GM19099 (cell line): ENCODE results near the gene REXO1.

Source experiments
- POLR2A ChIP-seq: IDR thresholded peaks from 3 replicates; pipeline ENCODE4 v1.6.1; 2011; ENCODE audit warnings: low read depth; ENCODE audit not compliant: insufficient read length; ENCODE audit errors: extremely low read depth

Gene REXO1

DNA sequence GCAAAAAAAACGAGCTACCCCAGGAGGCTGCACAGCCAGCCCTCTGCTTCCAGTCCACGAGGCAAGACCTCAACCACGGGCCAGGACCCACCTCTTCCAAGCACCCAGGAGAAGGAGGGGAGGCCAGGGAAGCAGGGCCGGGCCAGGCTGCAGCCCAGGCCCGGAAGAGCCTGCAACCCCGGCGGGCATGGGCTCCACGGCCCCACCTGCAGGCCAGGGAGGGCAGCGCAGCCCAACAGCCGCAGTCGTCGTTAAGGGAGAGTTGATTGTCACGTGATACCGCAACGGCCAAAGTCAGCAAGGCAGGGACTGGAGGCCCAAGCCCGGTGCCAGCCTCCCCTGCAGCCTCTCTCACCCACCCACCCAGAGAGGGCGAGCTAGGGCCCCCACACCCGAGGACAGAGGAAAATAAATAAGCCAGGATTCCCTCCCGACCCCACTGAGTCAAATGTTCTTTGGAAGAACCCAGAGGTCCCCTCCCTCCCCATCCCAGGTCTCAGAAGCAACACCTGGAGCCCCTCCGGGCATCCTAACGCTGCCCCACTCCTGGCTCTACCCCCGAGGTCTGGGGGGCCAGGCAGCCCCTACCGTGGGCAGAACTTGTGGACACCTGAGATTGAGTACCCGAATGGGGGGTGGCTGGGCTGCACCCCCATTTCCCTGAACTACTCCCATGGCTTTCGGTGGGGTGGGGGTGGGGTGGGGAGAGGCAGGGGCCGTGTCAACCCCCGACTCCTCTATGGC lies 5.2 kb upstream of the REXO1 start:
- TF ChIP-seq POLR2A = no peak

DNA sequence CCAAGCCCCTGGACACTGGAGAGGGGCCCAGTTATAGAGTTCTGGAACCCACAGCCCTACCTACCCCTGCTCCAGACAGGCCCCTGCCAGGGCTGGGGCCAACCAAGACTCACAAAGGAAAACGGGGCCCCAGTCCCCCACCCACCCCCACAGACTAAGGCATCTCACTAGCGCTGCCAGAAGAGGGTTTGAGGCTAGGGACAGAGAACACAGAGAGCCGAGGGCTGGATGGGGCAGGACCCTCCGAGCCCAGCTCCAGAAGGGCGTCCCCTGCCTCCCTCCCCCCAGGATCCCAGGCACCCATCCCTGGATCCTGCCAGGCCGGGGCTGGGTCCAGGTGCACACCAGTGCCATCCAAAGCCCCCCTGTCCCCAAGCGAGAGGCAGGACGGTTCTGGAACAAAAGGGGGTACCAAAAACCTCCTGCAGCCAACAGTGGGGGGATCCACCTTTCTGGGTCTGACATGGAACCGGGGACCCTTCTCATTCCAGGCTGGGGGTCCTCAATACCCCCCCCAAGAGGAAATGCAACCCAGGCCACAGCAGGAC lies 4.4 kb upstream of the REXO1 start:
- no peak for TF ChIP-seq POLR2A

DNA sequence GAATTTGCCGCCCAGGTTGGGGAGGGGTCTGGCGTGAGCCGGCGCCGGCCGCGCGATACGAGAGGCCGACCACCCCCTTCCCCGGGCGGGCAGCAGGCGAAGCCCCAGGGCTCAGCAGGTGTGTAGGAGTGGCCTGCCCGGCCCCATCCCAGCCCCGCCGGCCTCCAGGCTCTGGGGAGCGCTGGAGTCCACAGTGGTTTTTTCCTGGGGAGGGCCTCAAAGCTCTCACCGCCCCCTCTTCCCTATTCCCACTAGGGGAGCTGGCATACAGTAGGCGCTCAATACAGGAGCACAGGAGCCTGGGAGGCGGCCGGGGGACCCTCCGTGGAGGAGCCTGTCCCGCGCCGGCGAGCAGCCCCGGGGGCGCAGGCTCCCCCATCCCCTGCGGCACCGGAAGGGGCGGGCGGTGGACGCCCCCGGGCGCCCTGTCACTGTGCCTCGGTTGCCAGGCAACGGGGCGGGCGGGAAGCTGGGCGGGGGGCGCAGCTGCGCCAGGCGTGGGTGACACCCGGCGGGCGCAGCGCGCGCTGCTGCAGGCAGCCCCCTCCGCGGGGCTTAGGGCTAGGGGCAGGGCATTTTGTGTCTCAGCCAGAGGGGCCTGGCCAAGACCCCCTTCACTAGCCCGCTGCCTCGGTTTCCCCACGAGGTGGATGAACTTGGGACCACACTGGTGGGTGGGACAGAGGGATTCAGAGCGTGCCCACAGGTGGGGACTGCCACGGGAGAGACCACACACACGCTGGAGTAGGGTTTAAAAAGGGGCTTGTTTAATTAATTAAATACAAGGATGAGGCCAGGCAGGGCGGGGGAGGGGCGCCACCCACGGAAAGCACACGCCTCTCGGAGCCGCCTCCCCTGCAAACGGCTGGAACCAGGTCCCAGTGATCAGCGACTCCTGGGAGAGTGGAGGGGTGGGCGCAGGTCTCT lies 3.6 kb upstream of the REXO1 start:
- no peak for TF ChIP-seq POLR2A

DNA sequence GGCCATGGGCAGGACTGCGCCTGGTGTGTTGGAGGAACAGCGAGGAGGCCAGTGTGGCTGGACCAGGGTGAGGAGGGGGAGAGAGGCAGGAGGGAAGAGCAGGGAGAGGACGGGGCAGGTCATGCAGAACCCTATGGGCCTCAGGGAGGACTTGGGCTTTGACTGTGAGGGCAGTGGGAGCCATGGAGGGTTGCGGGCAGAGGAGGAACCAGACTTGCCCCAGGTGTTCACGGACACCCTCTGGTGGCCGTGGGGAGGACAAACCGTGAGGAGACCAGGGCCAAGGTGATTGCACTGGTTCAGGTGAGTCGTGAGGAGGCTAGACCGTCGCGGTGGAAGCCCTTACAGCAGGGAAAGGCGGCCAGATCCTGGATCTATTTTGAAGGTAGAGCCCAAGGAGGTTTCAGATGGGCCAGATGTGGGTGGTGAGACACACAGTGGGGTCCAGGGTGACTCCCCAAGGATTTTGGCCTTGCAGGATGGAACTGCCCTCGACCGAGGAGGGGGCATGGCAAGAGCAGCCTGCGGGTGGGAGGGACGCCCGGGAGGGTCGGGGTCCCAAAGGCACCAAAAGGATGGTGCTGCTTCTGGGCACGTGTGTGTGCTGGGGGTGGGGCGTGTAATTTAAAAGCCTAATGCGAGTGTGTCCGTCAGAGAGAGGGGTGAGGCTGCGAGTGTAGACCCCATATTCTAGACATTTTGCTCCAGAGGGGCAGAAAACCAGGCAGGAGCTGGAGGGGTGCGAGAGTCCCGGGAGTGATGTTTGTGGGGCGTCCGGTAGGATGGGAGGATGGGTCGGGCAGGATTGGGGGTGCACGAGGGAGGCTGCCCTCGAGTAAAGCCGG lies 2.7 kb upstream of the REXO1 start:
- TF ChIP-seq POLR2A = no peak

- TF ChIP-seq POLR2A = no peak
These were observed 1.7 kb upstream of the REXO1 start for GRCh38 chr19:1849886-1850398.

- TF ChIP-seq POLR2A = no peak
These were observed 820 bp upstream of the REXO1 start for GRCh38 chr19:1849132-1849474.

- TF ChIP-seq POLR2A = no peak
These were observed 442 bp downstream of the REXO1 start for GRCh38 chr19:1847684-1848398.

DNA sequence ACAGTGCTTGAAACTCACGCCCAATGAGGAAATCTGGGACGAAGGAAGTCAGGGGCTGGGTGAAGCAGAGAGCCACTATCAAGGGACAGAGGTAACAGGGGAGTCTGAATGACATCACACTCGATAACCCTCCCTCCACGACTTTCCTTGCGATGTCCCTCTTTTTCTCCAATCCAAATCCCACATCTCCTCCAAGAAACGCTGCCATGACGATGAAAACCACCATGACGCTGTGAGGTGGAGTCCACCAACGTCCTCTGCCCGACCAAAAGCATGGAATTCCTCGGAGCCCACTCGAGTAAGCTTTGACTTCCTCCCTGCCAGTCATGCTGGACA lies 967 bp downstream of the REXO1 start:
- no peak for TF ChIP-seq POLR2A

DNA sequence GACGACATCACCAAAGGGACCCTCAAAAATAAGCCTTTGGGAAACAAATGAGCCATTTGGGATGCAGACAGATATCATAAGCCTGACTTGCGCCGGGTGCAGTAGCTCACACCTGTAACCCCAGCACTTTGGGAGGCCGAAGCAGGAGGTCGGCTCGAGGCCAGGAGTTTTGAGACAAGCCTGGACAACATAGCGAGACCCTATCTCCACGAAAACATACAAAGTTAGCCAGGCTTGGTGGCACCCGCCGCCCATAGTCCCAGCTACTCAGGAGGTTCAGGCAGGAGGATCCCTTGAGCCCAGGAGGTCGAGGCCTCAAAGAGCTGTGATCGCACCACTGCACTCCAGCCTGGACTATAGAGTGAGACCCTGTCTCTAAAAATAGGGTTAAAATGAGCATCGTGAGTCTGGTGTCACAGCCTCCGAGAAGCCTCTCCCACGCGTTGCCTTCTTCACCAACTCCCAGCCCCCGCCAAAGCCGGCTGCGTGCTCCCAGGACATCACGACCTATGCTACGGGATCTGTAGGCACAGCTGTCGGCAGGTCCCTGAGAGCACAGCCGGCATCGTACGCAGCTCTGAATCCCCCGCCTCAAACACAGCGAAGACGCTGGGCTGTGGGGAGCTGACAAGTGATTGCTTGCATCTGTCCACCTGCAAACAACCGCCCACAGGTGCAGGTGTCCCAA lies 1.6 kb downstream of the REXO1 start:
- no peak for TF ChIP-seq POLR2A

- TF ChIP-seq POLR2A = no peak
These were observed 2.6 kb downstream of the REXO1 start for GRCh38 chr19:1845642-1846041.

DNA sequence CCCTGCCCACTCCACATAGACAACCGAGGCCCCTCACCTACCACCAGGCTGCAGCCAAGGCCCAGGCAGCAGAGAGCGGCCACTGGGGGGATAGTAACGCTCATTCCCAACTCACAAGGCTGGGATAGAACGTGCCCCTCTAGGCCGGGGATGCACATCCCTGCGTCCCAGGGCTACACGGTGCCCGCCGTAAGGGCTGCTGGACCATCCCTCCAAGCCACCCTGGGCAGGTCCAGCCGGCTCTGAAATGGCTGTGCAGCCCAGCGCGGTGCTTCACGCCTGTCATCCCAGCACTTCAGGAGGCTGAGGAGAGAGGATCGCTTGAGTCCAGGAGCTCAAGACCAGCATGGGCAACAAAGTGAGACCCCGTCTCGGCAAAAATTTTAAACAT lies 3.2 kb downstream of the REXO1 start:
- no peak for TF ChIP-seq POLR2A

- TF ChIP-seq POLR2A = no peak
These were observed 3.7 kb downstream of the REXO1 start for GRCh38 chr19:1844513-1845124.

DNA sequence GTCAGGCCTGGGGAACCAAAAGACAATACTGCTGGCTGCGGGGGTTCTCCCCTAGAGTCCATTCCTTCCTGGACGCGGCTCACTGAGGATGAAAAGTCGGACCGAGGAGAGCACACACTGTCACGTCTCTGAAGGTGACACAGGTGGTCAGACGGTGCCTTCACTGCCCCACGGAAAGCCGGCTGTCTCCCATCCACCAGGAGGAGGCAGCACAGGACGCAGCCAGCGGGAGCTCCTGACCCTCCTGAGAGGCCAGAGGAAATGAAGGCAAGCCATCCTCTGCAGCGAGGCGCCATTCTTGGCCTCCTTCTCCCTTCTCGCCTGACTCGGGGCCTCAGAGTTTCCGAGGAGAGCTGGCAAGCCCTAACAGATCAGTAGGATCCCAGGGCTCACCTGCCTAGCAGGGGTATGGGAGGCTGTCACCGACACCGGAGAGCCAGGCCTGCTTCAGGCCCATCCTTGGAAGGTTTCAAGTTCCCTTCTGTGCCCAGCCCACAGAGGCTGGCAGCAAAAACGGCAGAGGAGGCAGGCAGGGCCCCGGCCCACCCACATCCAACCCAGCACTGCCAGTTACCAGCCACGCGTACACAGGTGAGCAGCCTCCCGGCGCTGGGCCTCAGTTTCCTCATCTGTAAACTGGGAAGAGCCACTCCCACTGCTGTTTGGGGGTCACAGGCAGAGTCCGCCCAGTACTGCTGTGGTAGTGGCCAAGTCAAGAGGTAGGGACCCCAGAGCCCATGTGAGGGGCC lies 4.5 kb downstream of the REXO1 start:
- TF ChIP-seq POLR2A = no peak
